GM18511 (cell line): Measurements from ENCODE around the gene UBE3D.
"Not testable (repeated sequence)": the region's sequence is repeated elsewhere in the genome, so short reads cannot be mapped to it uniquely, and the experiment has no call there.

Source experiments
- ATAC-seq: cut with Tn5 transposase; IDR thresholded peaks from one replicate; pipeline ENCODE4 v1.9.1; 2021; ENCODE audit warnings: mild to moderate bottlenecking, moderate library complexity; ENCODE audit not compliant: unreplicated experiment

UBE3D gene

GRCh38 chr6:82980086-82980485, 85.6 kb downstream of the UBE3D start:
- ATAC-seq: no peak

- ATAC-seq: no peak
These were observed 86.0 kb downstream of the UBE3D start for GRCh38 chr6:82979657-82980056.

GRCh38 chr6:82978362-82978945, 87.2 kb downstream of the UBE3D start:
- no peak for ATAC-seq

- no peak for ATAC-seq
These were observed 89.5 kb downstream of the UBE3D start for GRCh38 chr6:82976179-82976578.

- ATAC-seq: no peak
These were observed 93.7 kb downstream of the UBE3D start for GRCh38 chr6:82971877-82972460.

- ATAC-seq: no peak
These were observed 94.8 kb downstream of the UBE3D start for GRCh38 chr6:82970839-82971238.

GRCh38 chr6:82968708-82969107, 96.9 kb downstream of the UBE3D start:
- no peak for ATAC-seq

GRCh38 chr6:82963191-82963925, 102.3 kb downstream of the UBE3D start:
- no peak for ATAC-seq

- ATAC-seq: no peak
These were observed 106.2 kb downstream of the UBE3D start for GRCh38 chr6:82959385-82959941.

GRCh38 chr6:82958551-82958950, 107.1 kb downstream of the UBE3D start:
- ATAC-seq: no peak

- no peak for ATAC-seq
These were observed 107.8 kb downstream of the UBE3D start for GRCh38 chr6:82957868-82958245.

GRCh38 chr6:82957171-82957867, 108.3 kb downstream of the UBE3D start:
- ATAC-seq: no peak

- ATAC-seq: no peak
These were observed 109.8 kb downstream of the UBE3D start for GRCh38 chr6:82955841-82956240.

- peak; percentile 92 for ATAC-seq
These were observed 110.6 kb downstream of the UBE3D start for GRCh38 chr6:82954937-82955577.

- ATAC-seq: no peak
These were observed 111.3 kb downstream of the UBE3D start for GRCh38 chr6:82954356-82954755.

- no peak for ATAC-seq
These were observed 111.8 kb downstream of the UBE3D start for GRCh38 chr6:82953871-82954270.

- ATAC-seq: no peak
These were observed 113.7 kb downstream of the UBE3D start for GRCh38 chr6:82951935-82952334.

GRCh38 chr6:82951389-82951788, 114.3 kb downstream of the UBE3D start:
- no peak for ATAC-seq

GRCh38 chr6:82930915-82931314, 134.7 kb downstream of the UBE3D start:
- not testable (repeated sequence) for ATAC-seq

GRCh38 chr6:82924799-82925535, 140.7 kb downstream of the UBE3D start:
- no peak for ATAC-seq
